Panc1 (cell line): ENCODE measurements around the gene ATP6V0D1.

ENCODE experiments used
- POLR2AphosphoS5 ChIP-seq: IDR thresholded peaks from 2 replicates; pipeline ENCODE4 v1.6.1; 2012; ENCODE audit warnings: mild to moderate bottlenecking, low read depth, low read length, moderate library complexity
- TF ChIP-seq, protein P1 (sequence below): fragments of 450-650 bp; IDR thresholded peaks from 2 replicates; pipeline ENCODE4 v1.5.1; 2017; ENCODE audit warnings: mild to moderate bottlenecking
- TF ChIP-seq, protein P2 (sequence below), 2 experiments: IDR thresholded peaks; 2 replicates each; pipeline ENCODE4 v1.6.1; 2011 to 2012; ENCODE audit warnings: low read depth in 2 of 2, control low read depth in 1 of 2, low read length in 1 of 2, mild to moderate bottlenecking in 1 of 2, moderate library complexity in 1 of 2; ENCODE audit not compliant: insufficient read depth in 1 of 2

DNA sequence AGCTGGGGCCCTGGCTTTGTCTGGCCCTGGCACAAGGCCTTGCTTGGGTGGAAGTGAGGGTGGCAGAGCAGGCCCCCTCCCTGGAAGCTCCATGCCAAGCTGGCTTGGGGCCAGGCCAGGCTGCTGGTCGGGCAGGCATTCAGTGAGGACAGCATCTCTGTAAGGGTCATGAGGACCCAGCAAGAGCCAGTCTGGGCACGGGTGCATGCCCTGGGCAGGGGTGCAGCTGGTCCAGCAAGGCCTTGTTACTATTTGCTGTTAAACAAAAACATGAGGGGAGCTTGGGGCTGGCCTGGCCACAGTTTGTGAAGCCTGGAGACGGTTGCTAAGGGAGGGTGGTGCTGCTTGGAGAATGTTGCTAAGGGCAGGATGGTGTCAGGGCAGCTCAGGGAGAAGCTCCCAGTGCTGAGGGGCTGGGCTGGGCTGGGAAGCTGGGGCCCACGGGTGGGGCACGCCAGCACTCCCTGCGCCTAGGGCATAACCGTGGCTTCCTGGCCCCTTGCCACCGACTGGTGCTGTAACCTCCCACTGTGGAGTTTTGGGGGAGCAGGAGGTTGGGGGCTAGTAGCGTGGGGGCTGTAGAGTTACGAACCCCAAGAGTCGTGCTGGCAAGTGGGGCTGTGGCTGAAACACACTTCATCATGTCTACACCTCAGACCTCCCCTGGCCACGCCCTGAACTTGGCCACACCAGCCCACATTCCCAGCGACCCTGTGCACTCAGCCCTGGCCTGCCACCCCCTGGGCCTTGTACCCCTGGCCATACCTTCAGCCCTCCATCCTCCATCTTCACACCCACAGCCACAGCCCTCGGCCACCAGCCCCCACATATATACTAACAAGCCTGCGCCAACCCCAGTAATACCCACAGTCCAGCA, 89.3 kb downstream of the ATP6V0D1 start:
- TF ChIP-seq, protein P1, sequence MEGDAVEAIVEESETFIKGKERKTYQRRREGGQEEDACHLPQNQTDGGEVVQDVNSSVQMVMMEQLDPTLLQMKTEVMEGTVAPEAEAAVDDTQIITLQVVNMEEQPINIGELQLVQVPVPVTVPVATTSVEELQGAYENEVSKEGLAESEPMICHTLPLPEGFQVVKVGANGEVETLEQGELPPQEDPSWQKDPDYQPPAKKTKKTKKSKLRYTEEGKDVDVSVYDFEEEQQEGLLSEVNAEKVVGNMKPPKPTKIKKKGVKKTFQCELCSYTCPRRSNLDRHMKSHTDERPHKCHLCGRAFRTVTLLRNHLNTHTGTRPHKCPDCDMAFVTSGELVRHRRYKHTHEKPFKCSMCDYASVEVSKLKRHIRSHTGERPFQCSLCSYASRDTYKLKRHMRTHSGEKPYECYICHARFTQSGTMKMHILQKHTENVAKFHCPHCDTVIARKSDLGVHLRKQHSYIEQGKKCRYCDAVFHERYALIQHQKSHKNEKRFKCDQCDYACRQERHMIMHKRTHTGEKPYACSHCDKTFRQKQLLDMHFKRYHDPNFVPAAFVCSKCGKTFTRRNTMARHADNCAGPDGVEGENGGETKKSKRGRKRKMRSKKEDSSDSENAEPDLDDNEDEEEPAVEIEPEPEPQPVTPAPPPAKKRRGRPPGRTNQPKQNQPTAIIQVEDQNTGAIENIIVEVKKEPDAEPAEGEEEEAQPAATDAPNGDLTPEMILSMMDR, result no peak
- no peak for TF ChIP-seq POLR2AphosphoS5
- TF ChIP-seq, protein P2, sequence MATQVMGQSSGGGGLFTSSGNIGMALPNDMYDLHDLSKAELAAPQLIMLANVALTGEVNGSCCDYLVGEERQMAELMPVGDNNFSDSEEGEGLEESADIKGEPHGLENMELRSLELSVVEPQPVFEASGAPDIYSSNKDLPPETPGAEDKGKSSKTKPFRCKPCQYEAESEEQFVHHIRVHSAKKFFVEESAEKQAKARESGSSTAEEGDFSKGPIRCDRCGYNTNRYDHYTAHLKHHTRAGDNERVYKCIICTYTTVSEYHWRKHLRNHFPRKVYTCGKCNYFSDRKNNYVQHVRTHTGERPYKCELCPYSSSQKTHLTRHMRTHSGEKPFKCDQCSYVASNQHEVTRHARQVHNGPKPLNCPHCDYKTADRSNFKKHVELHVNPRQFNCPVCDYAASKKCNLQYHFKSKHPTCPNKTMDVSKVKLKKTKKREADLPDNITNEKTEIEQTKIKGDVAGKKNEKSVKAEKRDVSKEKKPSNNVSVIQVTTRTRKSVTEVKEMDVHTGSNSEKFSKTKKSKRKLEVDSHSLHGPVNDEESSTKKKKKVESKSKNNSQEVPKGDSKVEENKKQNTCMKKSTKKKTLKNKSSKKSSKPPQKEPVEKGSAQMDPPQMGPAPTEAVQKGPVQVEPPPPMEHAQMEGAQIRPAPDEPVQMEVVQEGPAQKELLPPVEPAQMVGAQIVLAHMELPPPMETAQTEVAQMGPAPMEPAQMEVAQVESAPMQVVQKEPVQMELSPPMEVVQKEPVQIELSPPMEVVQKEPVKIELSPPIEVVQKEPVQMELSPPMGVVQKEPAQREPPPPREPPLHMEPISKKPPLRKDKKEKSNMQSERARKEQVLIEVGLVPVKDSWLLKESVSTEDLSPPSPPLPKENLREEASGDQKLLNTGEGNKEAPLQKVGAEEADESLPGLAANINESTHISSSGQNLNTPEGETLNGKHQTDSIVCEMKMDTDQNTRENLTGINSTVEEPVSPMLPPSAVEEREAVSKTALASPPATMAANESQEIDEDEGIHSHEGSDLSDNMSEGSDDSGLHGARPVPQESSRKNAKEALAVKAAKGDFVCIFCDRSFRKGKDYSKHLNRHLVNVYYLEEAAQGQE (IDR thresholded peaks at IDR 0.05; ENCODE audit: insufficient read depth in 1 of 2, low read depth in 2 of 2, low read length in 1 of 2), result no peak
